Measurements from ENCODE around the gene LZTFL1.

LZTFL1 gene

GRCh38 chr3:45873036-45873435, 31.1 kb upstream of the LZTFL1 start:
- H3K27ac ChIP-seq, result no peak overlapping the region
- no peak for TF ChIP-seq ZFX (IDR thresholded peaks at IDR 0.05; ENCODE audit: borderline replicate concordance)
- TF ChIP-seq CTCF (IDR thresholded peaks at IDR 0.05), result no peak

- TF ChIP-seq ZFX (IDR thresholded peaks at IDR 0.05; ENCODE audit: borderline replicate concordance), result no peak
- no peak for TF ChIP-seq CTCF (IDR thresholded peaks at IDR 0.05)
- H3K27ac ChIP-seq, result no peak overlapping the region
These were observed 30.6 kb upstream of the LZTFL1 start for GRCh38 chr3:45872569-45872968.

GRCh38 chr3:45871780-45872179, 29.9 kb upstream of the LZTFL1 start:
- H3K27ac ChIP-seq, result no peak overlapping the region
- TF ChIP-seq CTCF (IDR thresholded peaks at IDR 0.05), result no peak
- no peak for TF ChIP-seq ZFX (IDR thresholded peaks at IDR 0.05; ENCODE audit: borderline replicate concordance)

- TF ChIP-seq ZFX (IDR thresholded peaks at IDR 0.05; ENCODE audit: borderline replicate concordance) (no peak), CTCF (IDR thresholded peaks at IDR 0.05) (no peak)
- H3K27ac ChIP-seq, result no peak overlapping the region
These were observed 28.2 kb upstream of the LZTFL1 start for GRCh38 chr3:45870099-45870498.

GRCh38 chr3:45869638-45870037, 27.7 kb upstream of the LZTFL1 start:
- H3K27ac ChIP-seq, result no peak overlapping the region
- no peak for TF ChIP-seq ZFX (IDR thresholded peaks at IDR 0.05; ENCODE audit: borderline replicate concordance)
- no peak for TF ChIP-seq CTCF (IDR thresholded peaks at IDR 0.05)

GRCh38 chr3:45868650-45869049, 26.7 kb upstream of the LZTFL1 start:
- TF ChIP-seq CTCF (IDR thresholded peaks at IDR 0.05), result no peak
- TF ChIP-seq ZFX (IDR thresholded peaks at IDR 0.05; ENCODE audit: borderline replicate concordance), result no peak
- H3K27ac ChIP-seq, result no peak overlapping the region

GRCh38 chr3:45868213-45868612, 26.3 kb upstream of the LZTFL1 start:
- TF ChIP-seq CTCF (IDR thresholded peaks at IDR 0.05) (no peak), ZFX (IDR thresholded peaks at IDR 0.05; ENCODE audit: borderline replicate concordance) (no peak)

More at GRCh38 chr3:45868213-45868612, 26.3 kb upstream of the LZTFL1 start:
- no peak overlapping the region for H3K27ac ChIP-seq

Measured in 22Rv1 (cell line).